ENCODE measurements around the gene MT1H. TPM values are rescaled to one million over a fixed set of nuclear protein-coding genes. Genes with fewer than 3 reads are reported as not detected.

Gene MT1H
- total and polyA plus RNA-seq, 2 of the 13 experiments (the other 11 are each of a cell fraction or from before 2014, with no cell fraction given), result 0.60 TPM; not detected in 1

DNA sequence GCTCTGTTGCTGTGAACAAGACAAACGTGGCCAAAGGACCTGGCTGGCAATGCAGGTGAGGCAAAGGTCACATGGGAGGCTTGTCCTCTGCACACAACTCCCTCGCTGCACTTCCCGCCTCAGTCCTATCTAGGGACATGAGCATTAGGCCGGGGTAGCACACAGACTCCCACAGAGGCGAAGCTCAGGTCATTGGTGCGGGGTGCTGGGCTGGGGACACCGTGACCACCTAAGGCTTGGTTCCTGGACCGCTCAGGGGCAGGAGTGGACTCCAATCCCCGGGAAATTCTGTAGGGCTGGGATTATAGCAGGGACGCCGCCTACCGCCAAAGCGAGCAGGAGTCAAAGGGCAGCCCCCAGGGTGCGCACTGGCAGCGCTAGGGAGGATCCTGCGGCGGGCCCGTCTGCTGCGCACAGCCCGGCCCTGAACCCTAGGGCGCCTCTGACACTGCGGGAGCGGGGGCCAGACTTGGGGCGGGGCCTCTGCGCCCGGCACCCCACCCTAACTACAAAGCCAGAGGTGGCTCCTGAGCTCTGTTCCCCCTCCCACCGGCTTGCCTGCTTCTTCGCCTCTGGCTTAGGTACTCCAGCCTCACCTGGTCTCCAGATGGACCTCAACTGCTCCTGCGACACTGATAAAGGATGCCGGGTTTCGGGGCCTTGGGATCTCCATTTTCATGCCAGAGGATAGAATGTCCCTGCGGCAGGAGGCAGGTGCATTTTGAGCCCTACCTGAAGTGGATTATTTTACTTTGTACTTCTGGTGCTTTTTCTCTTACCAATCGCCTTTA lies 21.8 kb upstream of the MT1H start (continued):
- TF ChIP-seq NR2F6 (IDR thresholded peaks at IDR 0.05) (peak; percentile 38; the same call in 1 of the 2 replicates), NR2F6 (CRISPR knock-in tag; IDR thresholded peaks at IDR 0.05) (peak; percentile 60; the same call in 1 of the 2 replicates), ZNF3 (CRISPR knock-in tag; IDR thresholded peaks at IDR 0.05) (no peak), MIXL1 (CRISPR knock-in tag; IDR thresholded peaks at IDR 0.05) (no peak), KDM5A (IDR thresholded peaks at IDR 0.05; ENCODE audit: borderline replicate concordance, low read length) (no peak), KLF9 (CRISPR knock-in tag; IDR thresholded peaks at IDR 0.05; ENCODE audit: low read depth) (no peak), ZNF274 (CRISPR knock-in tag; IDR thresholded peaks at IDR 0.05) (no peak), MAF1 (CRISPR knock-in tag; IDR thresholded peaks at IDR 0.05; ENCODE audit: borderline replicate concordance) (no peak), ZNF460 (CRISPR knock-in tag; IDR thresholded peaks at IDR 0.05; ENCODE audit: borderline replicate concordance) (no peak), ZNF558 (CRISPR knock-in tag; IDR thresholded peaks at IDR 0.05; ENCODE audit: borderline replicate concordance) (no peak), AGO2 (optimal IDR thresholded peaks at IDR 0.05; ENCODE audit: low read depth, low read length) (no peak), ATF7 (IDR thresholded peaks at IDR 0.05) (no peak), ATF7 (CRISPR knock-in tag; IDR thresholded peaks at IDR 0.05) (no peak), ZXDC (CRISPR knock-in tag; IDR thresholded peaks at IDR 0.05) (no peak), GMEB2 (CRISPR knock-in tag; IDR thresholded peaks at IDR 0.05; ENCODE audit: low read depth) (no peak), NFRKB (IDR thresholded peaks at IDR 0.05) (no peak), JUNB (CRISPR knock-in tag; IDR thresholded peaks at IDR 0.05; ENCODE audit: borderline replicate concordance) (no peak), STAG1 (CRISPR knock-in tag; IDR thresholded peaks at IDR 0.05) (peak; percentile 45), ARID5B (CRISPR knock-in tag; IDR thresholded peaks at IDR 0.05) (no peak), HMG20B (CRISPR knock-in tag; conservative IDR thresholded peaks at IDR 0.05) (no peak)
- TF ChIP-seq, protein P1, sequence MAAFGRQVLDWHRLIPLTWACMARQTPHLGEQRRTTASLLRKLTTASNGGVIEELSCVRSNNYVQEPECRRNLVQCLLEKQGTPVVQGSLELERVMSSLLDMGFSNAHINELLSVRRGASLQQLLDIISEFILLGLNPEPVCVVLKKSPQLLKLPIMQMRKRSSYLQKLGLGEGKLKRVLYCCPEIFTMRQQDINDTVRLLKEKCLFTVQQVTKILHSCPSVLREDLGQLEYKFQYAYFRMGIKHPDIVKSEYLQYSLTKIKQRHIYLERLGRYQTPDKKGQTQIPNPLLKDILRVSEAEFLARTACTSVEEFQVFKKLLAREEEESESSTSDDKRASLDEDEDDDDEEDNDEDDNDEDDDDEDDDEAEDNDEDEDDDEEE (CRISPR knock-in tag; IDR thresholded peaks at IDR 0.05), result no peak

Measured in HepG2 (cell line).